ENCODE results near the gene MRPL58. TPM values are rescaled to one million over a fixed set of nuclear protein-coding genes. Genes with fewer than 3 reads are reported as not detected.
"Not testable (repeated sequence)": the region's sequence is repeated elsewhere in the genome, so short reads cannot be mapped to it uniquely, and the experiment has no call there.

The MRPL58 gene
- total and polyA plus RNA-seq, 12 donors: 43.7 to 72.3 (median 52.1) TPM

DNA sequence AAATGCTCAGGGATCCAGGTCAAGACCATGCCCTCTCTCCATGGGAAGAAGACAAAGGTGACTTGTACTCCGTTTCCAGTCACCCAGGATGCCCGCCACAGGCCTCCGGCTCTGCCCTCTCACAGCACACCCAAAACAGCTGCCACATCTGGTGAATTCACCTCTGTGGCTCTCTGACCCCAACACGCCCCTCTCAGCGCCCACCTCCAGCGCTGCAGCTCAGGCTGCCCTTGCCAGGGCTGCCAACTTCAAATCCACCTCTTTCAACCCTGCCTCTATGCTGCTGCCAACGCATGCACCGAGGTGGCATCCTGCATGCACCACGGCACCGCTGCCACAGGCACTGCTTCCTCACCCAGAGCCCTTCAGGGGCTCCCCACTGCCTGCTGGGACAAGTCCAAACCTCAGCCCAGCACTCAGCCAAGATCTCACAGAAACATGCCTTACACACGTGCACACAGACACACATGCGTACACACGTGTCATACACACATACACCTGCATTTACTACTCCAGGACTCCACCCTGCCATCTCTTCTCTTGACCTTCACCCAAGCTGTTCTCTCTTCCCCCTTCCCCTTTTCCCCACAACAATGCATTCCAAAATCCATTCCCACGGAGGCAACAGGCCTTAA is 47.4 kb upstream of the MRPL58 start:
- H3K27me3 ChIP-seq: no peaks in the 10 kb centered on the region
- ATAC-seq (no peak), DNase-seq (no peak)
- H3K4me3 ChIP-seq: no peak overlapping the region
- 84 to 90% methylated on average over 14 of the region's 14 CpGs for WGBS, 2 donors
- H3K9me3 ChIP-seq: no peaks in the 10 kb centered on the region
- no peak overlapping the region for H3K27ac ChIP-seq
- peaks cover 0 to 16% (median 12%) of the 10 kb centered on the region in 9 donors for H3K4me1 ChIP-seq
- TF ChIP-seq, protein P1, sequence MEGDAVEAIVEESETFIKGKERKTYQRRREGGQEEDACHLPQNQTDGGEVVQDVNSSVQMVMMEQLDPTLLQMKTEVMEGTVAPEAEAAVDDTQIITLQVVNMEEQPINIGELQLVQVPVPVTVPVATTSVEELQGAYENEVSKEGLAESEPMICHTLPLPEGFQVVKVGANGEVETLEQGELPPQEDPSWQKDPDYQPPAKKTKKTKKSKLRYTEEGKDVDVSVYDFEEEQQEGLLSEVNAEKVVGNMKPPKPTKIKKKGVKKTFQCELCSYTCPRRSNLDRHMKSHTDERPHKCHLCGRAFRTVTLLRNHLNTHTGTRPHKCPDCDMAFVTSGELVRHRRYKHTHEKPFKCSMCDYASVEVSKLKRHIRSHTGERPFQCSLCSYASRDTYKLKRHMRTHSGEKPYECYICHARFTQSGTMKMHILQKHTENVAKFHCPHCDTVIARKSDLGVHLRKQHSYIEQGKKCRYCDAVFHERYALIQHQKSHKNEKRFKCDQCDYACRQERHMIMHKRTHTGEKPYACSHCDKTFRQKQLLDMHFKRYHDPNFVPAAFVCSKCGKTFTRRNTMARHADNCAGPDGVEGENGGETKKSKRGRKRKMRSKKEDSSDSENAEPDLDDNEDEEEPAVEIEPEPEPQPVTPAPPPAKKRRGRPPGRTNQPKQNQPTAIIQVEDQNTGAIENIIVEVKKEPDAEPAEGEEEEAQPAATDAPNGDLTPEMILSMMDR (IDR thresholded peaks at IDR 0.05): no peak
- peaks cover 0 to 16% (median 0%) of the 10 kb centered on the region in 9 donors for H3K36me3 ChIP-seq
- intact Hi-C loops (cut with DNase I): loop anchor here in 9 of 10 donors (5.0 to 10.0 kb wide), 7 partner anchors 42 to 242 kb away; partner anchors contain the start of genes MRPL58 (in 6 of the 9) and NUP85 (in 2 of the 9)

- no peak for DNase-seq
- Histone ChIP-seq H3K36me3 (no peaks in the 10 kb centered on the region), H3K27me3 (peaks cover 0 to 27% (median 0%) of the 10 kb centered on the region in 7 donors), H3K4me1 (peaks cover 5 to 34% (median 22%) of the 10 kb centered on the region in 9 donors), H3K4me3 (no peak overlapping the region), H3K27ac (no peak overlapping the region), H3K9me3 (no peaks in the 10 kb centered on the region)
- no peak for ATAC-seq
- WGBS, 2 donors: 85 to 87% methylated on average over 5 of the region's 5 CpGs
- TF ChIP-seq, protein P1 (IDR thresholded peaks at IDR 0.05): no peak
- intact Hi-C loops (cut with DNase I): loop anchor here in 2 of 10 donors (10.0 kb wide), 2 partner anchors 46 to 236 kb away; partner anchors contain the start of genes MRPL58 (in 1 of the 2) and NUP85 (in 1 of the 2)
Measured at GRCh38 chr17:74968361-74968780, 44.1 kb upstream of the MRPL58 start.

DNA sequence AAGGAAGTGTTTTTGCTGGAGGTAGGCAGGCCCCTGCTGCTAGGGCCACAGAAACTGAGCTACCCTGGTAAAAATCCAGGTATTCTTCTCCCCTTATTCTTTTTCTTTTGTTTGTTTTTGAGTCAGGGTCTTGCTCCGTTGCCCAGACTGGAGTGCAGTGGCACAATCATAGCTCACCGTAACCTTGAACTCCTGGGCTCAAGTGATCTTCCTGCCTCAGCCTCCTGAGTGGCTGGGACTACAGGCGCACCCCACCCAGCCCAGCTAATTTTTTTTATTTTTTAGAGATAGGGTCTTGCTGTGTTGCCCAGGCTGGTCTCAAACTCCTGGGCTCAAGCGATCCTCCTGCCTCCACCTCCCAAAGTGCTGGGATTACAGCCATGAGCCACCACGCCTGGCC is 43.0 kb upstream of the MRPL58 start:
- not testable (repeated sequence) for H3K9me3 ChIP-seq, H3K4me3 ChIP-seq, H3K36me3 ChIP-seq, DNase-seq, ATAC-seq
- WGBS, 2 donors: 85 to 92% methylated on average over 5 of the region's 5 CpGs
- H3K27ac ChIP-seq: peak overlapping the region in 4 of 10 donors; percentile 39 to 86 (median 82)
- H3K27me3 ChIP-seq: peaks cover 0 to 38% (median 0%) of the 10 kb centered on the region in 7 donors
- intact Hi-C loops (cut with DNase I): loop anchor here in 2 of 10 donors (10.0 kb wide), 2 partner anchors 45 to 235 kb away; partner anchors contain the start of genes MRPL58 (in 1 of the 2) and NUP85 (in 1 of the 2)
- H3K4me1 ChIP-seq: peaks cover 5 to 34% (median 22%) of the 10 kb centered on the region in 9 donors

DNA sequence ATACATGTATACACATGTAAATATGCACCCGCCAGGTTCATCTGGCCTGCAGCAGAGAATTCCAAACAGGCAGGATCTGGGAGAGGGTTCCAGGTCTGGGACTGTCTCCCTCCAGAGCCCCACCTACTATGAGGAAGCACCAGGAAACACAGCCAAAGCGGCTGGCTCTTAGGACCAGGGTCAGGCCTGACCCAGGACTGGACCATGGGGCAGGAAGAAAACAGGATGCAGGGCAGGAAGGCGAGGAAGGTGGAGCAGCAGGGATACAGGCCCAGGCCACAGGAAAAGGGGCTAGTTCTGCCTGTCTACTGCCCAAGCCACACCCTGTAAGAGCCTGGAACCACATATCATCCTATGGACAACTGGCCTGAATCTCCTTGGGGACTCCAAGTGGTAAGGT is 42.1 kb upstream of the MRPL58 start:
- Histone ChIP-seq H3K4me1 (peaks cover 5 to 34% (median 22%) of the 10 kb centered on the region in 9 donors), H3K27ac (peak overlapping the region; percentile 54 to 86 (median 76)), H3K9me3 (no peaks in the 10 kb centered on the region), H3K36me3 (no peaks in the 10 kb centered on the region), H3K4me3 (peak overlapping the region in 8 of 10 donors; percentile 58 to 90 (median 77)), H3K27me3 (peaks cover 0 to 47% (median 0%) of the 10 kb centered on the region in 7 donors)
- 64 to 74% methylated on average over 3 of the region's 3 CpGs for WGBS, 2 donors
- peak in 1 of 2 donors; percentile 33 for DNase-seq
- intact Hi-C loops (cut with DNase I): loop anchor here in 1 of 10 donors (10.0 kb wide), 1 partner anchor 144 kb away; no protein-coding TSS in a partner anchor
- peak; percentile 37 to 83 (median 68) for ATAC-seq
- TF ChIP-seq, protein P1 (IDR thresholded peaks at IDR 0.05): no peak
